ENCODE measurements around the gene TMED7.

TMED7 gene

GRCh38 chr5:115644046-115644445 lies 18.2 kb upstream of the TMED7 start:
- Mint-ChIP-seq H3K4me3 (no peak overlapping the region), H3K4me1 (ENCODE audit: low read depth) (peaks cover 6% of the 10 kb centered on the region), H3K27me3 (peaks cover 18% of the 10 kb centered on the region), H3K9me3 (no peaks in the 10 kb centered on the region), H3K27ac (no peak overlapping the region), H3K36me3 (ENCODE audit: low read depth) (no peaks in the 10 kb centered on the region)
- intact Hi-C loops (cut with micrococcal nuclease) = no loop called here

- no peak overlapping the region for H3K4me3 Mint-ChIP-seq
- intact Hi-C loops (cut with micrococcal nuclease) = no loop called here
- H3K9me3 Mint-ChIP-seq = no peaks in the 10 kb centered on the region
- no peak overlapping the region for H3K27ac Mint-ChIP-seq
- H3K36me3 Mint-ChIP-seq (ENCODE audit: low read depth) = no peaks in the 10 kb centered on the region
- H3K4me1 Mint-ChIP-seq (ENCODE audit: low read depth) = peaks cover 6% of the 10 kb centered on the region
- peaks cover 20% of the 10 kb centered on the region for H3K27me3 Mint-ChIP-seq
These were observed 16.1 kb upstream of the TMED7 start for GRCh38 chr5:115641948-115642347.

- Mint-ChIP-seq H3K27me3 (peaks cover 18% of the 10 kb centered on the region), H3K27ac (no peak overlapping the region)
- intact Hi-C loops (cut with micrococcal nuclease) = no loop called here
These were observed 14.4 kb upstream of the TMED7 start for GRCh38 chr5:115640274-115640673.

GRCh38 chr5:115639377-115639776 lies 13.5 kb upstream of the TMED7 start:
- no peaks in the 10 kb centered on the region for H3K9me3 Mint-ChIP-seq
- H3K36me3 Mint-ChIP-seq (ENCODE audit: low read depth) = no peaks in the 10 kb centered on the region
- intact Hi-C loops (cut with micrococcal nuclease) = no loop called here
- no peak overlapping the region for H3K4me3 Mint-ChIP-seq
- no peak overlapping the region for H3K27ac Mint-ChIP-seq
- H3K27me3 Mint-ChIP-seq = peaks cover 14% of the 10 kb centered on the region
- H3K4me1 Mint-ChIP-seq (ENCODE audit: low read depth) = peaks cover 6% of the 10 kb centered on the region

More at GRCh38 chr5:115640274-115640673, 14.4 kb upstream of the TMED7 start:
- H3K4me3 Mint-ChIP-seq = no peak overlapping the region
- H3K9me3 Mint-ChIP-seq = no peaks in the 10 kb centered on the region
- H3K4me1 Mint-ChIP-seq (ENCODE audit: low read depth) = peaks cover 6% of the 10 kb centered on the region
- H3K36me3 Mint-ChIP-seq (ENCODE audit: low read depth) = no peaks in the 10 kb centered on the region

- no peaks in the 10 kb centered on the region for H3K36me3 Mint-ChIP-seq (ENCODE audit: low read depth)
- no peaks in the 10 kb centered on the region for H3K9me3 Mint-ChIP-seq
- H3K27me3 Mint-ChIP-seq = peaks cover 10% of the 10 kb centered on the region
- H3K4me3 Mint-ChIP-seq = no peak overlapping the region
- H3K4me1 Mint-ChIP-seq (ENCODE audit: low read depth) = peaks cover 5% of the 10 kb centered on the region
- intact Hi-C loops (cut with micrococcal nuclease) = loop anchor here (2.0 kb wide), 1 partner anchor 201 kb away; no protein-coding TSS in a partner anchor
- H3K27ac Mint-ChIP-seq = no peak overlapping the region
These were observed 11.7 kb upstream of the TMED7 start for GRCh38 chr5:115637507-115637906.

GRCh38 chr5:115636008-115636407 lies 10.2 kb upstream of the TMED7 start:
- Mint-ChIP-seq H3K36me3 (ENCODE audit: low read depth) (no peaks in the 10 kb centered on the region), H3K9me3 (no peaks in the 10 kb centered on the region), H3K4me1 (ENCODE audit: low read depth) (peaks cover 10% of the 10 kb centered on the region), H3K27ac (no peak overlapping the region), H3K27me3 (peaks cover 8% of the 10 kb centered on the region), H3K4me3 (no peak overlapping the region)
- intact Hi-C loops (cut with micrococcal nuclease) = loop anchor here (2.0 kb wide), 1 partner anchor 203 kb away; no protein-coding TSS in a partner anchor

GRCh38 chr5:115634343-115635132 lies 8.7 kb upstream of the TMED7 start:
- peak overlapping the region; percentile 69 for H3K27ac Mint-ChIP-seq
- peaks cover 4% of the 10 kb centered on the region for H3K27me3 Mint-ChIP-seq
- intact Hi-C loops (cut with micrococcal nuclease) = loop anchor here (2.0 kb wide), 1 partner anchor 434 kb away; no protein-coding TSS in a partner anchor

GRCh38 chr5:115629903-115630302 lies 4.1 kb upstream of the TMED7 start:
- Mint-ChIP-seq H3K36me3 (ENCODE audit: low read depth) (peaks cover 9% of the 10 kb centered on the region), H3K4me1 (ENCODE audit: low read depth) (peaks cover 10% of the 10 kb centered on the region), H3K27ac (no peak overlapping the region), H3K27me3 (no peaks in the 10 kb centered on the region), H3K4me3 (no peak overlapping the region), H3K9me3 (no peaks in the 10 kb centered on the region)
- intact Hi-C loops (cut with micrococcal nuclease) = loop anchor here (5.0 kb wide), 1 partner anchor 38 kb away; no protein-coding TSS in a partner anchor

More at GRCh38 chr5:115634343-115635132, 8.7 kb upstream of the TMED7 start:
- H3K4me1 Mint-ChIP-seq (ENCODE audit: low read depth) = peaks cover 10% of the 10 kb centered on the region
- no peaks in the 10 kb centered on the region for H3K9me3 Mint-ChIP-seq
- peak overlapping the region; percentile 64 for H3K4me3 Mint-ChIP-seq
- no peaks in the 10 kb centered on the region for H3K36me3 Mint-ChIP-seq (ENCODE audit: low read depth)

- peaks cover 11% of the 10 kb centered on the region for H3K36me3 Mint-ChIP-seq (ENCODE audit: low read depth)
These were observed 1.5 kb upstream of the TMED7 start for GRCh38 chr5:115627295-115627865.

GRCh38 chr5:115626445-115626823 lies 598 bp upstream of the TMED7 start:
- H3K4me1 Mint-ChIP-seq (ENCODE audit: low read depth) = peaks cover 16% of the 10 kb centered on the region
- H3K27me3 Mint-ChIP-seq = no peaks in the 10 kb centered on the region
- peaks cover 19% of the 10 kb centered on the region for H3K36me3 Mint-ChIP-seq (ENCODE audit: low read depth)
- intact Hi-C loops (cut with micrococcal nuclease) = loop anchor here (1.0 to 5.0 kb wide), 3 partner anchors 34 to 215 kb away; partner anchors contain the start of genes AP3S1, ATG12 and FEM1C
- H3K27ac Mint-ChIP-seq = no peak overlapping the region
- H3K9me3 Mint-ChIP-seq = no peaks in the 10 kb centered on the region
- H3K4me3 Mint-ChIP-seq = no peak overlapping the region

More at GRCh38 chr5:115627295-115627865, 1.5 kb upstream of the TMED7 start:
- H3K4me1 Mint-ChIP-seq (ENCODE audit: low read depth) = peaks cover 11% of the 10 kb centered on the region
- no peak overlapping the region for H3K4me3 Mint-ChIP-seq
- no peaks in the 10 kb centered on the region for H3K27me3 Mint-ChIP-seq
- no peaks in the 10 kb centered on the region for H3K9me3 Mint-ChIP-seq
- intact Hi-C loops (cut with micrococcal nuclease) = loop anchor here (2.0 to 5.0 kb wide), 2 partner anchors 35 to 83 kb away; partner anchors contain the start of gene FEM1C
- no peak overlapping the region for H3K27ac Mint-ChIP-seq

- intact Hi-C loops (cut with micrococcal nuclease) = loop anchor here (2.0 to 5.0 kb wide), 3 partner anchors 14 to 33 kb away; partner anchors contain the start of gene TICAM2
- H3K36me3 Mint-ChIP-seq (ENCODE audit: low read depth) = peaks cover 30% of the 10 kb centered on the region
- no peak overlapping the region for H3K27ac Mint-ChIP-seq
- H3K4me3 Mint-ChIP-seq = no peak overlapping the region
- no peaks in the 10 kb centered on the region for H3K27me3 Mint-ChIP-seq
- peaks cover 19% of the 10 kb centered on the region for H3K4me1 Mint-ChIP-seq (ENCODE audit: low read depth)
- H3K9me3 Mint-ChIP-seq = no peaks in the 10 kb centered on the region
These were observed 842 bp downstream of the TMED7 start for GRCh38 chr5:115624994-115625393.

GRCh38 chr5:115623658-115624057 lies 2.2 kb downstream of the TMED7 start:
- Mint-ChIP-seq H3K9me3 (no peaks in the 10 kb centered on the region), H3K27me3 (no peaks in the 10 kb centered on the region), H3K27ac (no peak overlapping the region), H3K4me3 (no peak overlapping the region), H3K4me1 (ENCODE audit: low read depth) (peaks cover 19% of the 10 kb centered on the region), H3K36me3 (ENCODE audit: low read depth) (peaks cover 40% of the 10 kb centered on the region)
- intact Hi-C loops (cut with micrococcal nuclease) = loop anchor here (2.0 kb wide), 2 partner anchors 13 to 21 kb away; partner anchors contain the start of gene TICAM2

GRCh38 chr5:115621365-115621900 lies 4.4 kb downstream of the TMED7 start:
- intact Hi-C loops (cut with micrococcal nuclease) = no loop called here
- Mint-ChIP-seq H3K4me1 (ENCODE audit: low read depth) (peaks cover 21% of the 10 kb centered on the region), H3K27ac (no peak overlapping the region), H3K27me3 (no peaks in the 10 kb centered on the region), H3K4me3 (no peak overlapping the region), H3K36me3 (ENCODE audit: low read depth) (peaks cover 55% of the 10 kb centered on the region), H3K9me3 (no peaks in the 10 kb centered on the region)

GRCh38 chr5:115616892-115617291 lies 8.9 kb downstream of the TMED7 start:
- H3K27me3 Mint-ChIP-seq = no peaks in the 10 kb centered on the region
- H3K36me3 Mint-ChIP-seq (ENCODE audit: low read depth) = peaks cover 62% of the 10 kb centered on the region
- no peaks in the 10 kb centered on the region for H3K9me3 Mint-ChIP-seq
- no peak overlapping the region for H3K27ac Mint-ChIP-seq
- peaks cover 12% of the 10 kb centered on the region for H3K4me1 Mint-ChIP-seq (ENCODE audit: low read depth)
- intact Hi-C loops (cut with micrococcal nuclease) = no loop called here
- H3K4me3 Mint-ChIP-seq = no peak overlapping the region

Measured in dendritic cell treated with granulocyte-macrophage colony-stimulating factor and Interleukin-4, amounts not matched to agents 40 ng/mL and 50 ng/mL, for 4 days (primary cell).